Cardiac fibroblast (primary cell): ENCODE measurements around the gene CNIH3.

ENCODE experiments used
- DNase-seq, 2 donors: peaks; one replicate each; pipeline versions ENCODE4 v3.0.0 to v3.0.0-alpha.2; 2010; ENCODE audit warnings: low read depth in 2 of 2
- H3K4me3 ChIP-seq, 2 donors: replicated peaks in 1 of 2; 1 replicate in 1 of 2; 2 replicates in 1 of 2; pipeline ENCODE4 v1.5.1; 2011; ENCODE audit warnings: low read depth in 2 of 2, low read length in 2 of 2, mild to moderate bottlenecking in 2 of 2, moderate library complexity in 1 of 2
- TF ChIP-seq, protein P1 (sequence below): IDR thresholded peaks from one replicate; pipeline ENCODE4 v1.5.1; 2011; ENCODE audit warnings: low read depth, mild to moderate bottlenecking, low read length, inconsistent platforms

CNIH3 gene

GRCh38 chr1:224777180-224777579 is 161.1 kb downstream of the CNIH3 start:
- TF ChIP-seq, protein P1, sequence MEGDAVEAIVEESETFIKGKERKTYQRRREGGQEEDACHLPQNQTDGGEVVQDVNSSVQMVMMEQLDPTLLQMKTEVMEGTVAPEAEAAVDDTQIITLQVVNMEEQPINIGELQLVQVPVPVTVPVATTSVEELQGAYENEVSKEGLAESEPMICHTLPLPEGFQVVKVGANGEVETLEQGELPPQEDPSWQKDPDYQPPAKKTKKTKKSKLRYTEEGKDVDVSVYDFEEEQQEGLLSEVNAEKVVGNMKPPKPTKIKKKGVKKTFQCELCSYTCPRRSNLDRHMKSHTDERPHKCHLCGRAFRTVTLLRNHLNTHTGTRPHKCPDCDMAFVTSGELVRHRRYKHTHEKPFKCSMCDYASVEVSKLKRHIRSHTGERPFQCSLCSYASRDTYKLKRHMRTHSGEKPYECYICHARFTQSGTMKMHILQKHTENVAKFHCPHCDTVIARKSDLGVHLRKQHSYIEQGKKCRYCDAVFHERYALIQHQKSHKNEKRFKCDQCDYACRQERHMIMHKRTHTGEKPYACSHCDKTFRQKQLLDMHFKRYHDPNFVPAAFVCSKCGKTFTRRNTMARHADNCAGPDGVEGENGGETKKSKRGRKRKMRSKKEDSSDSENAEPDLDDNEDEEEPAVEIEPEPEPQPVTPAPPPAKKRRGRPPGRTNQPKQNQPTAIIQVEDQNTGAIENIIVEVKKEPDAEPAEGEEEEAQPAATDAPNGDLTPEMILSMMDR: no peak

GRCh38 chr1:224779536-224779935 is 163.4 kb downstream of the CNIH3 start:
- no peak for DNase-seq
- TF ChIP-seq, protein P1: no peak
- H3K4me3 ChIP-seq: no peak overlapping the region

More at GRCh38 chr1:224777180-224777579, 161.1 kb downstream of the CNIH3 start:
- no peak for DNase-seq
- H3K4me3 ChIP-seq: no peak overlapping the region

DNA sequence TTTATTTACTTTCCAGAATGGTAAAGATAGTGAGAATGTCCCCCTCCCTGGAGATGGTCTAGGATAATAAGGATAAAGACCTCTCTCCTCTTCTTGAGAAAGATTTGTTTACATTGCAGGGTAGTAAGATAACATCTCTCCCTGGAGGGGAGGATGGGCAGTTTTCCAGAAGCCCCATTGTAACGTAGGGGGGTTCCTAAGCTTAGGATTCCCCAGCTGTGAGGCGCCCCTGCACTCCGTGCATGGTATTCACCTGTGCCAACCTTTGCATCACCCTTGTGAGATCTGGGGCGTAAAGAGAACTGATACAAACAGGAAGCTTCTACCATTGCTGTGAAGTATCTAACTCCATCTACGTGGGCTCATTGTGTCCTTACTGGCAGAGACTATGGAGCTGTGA is 164.6 kb downstream of the CNIH3 start:
- no peak for DNase-seq

DNA sequence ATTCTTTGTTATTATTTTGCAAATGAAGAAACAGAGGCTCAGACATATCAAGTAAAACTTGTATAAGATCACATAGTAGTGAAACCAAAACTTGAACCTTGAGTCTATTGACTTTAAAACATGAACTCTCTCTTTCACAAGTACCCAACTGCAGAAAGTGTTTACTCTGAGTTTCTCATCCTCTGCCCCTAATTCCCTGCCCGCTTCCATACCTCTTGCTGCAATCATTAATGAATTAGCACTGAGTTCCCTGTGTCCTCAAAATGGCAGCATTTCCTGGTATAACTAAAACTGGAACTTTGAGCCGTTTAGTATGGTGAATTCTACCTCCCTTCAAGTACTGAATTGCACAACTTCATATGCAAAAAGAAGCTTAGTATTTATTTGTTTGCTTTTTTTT is 165.7 kb downstream of the CNIH3 start:
- no peak for DNase-seq
- TF ChIP-seq, protein P1: no peak
- H3K4me3 ChIP-seq: no peak overlapping the region

More for the DNA sequence above, 164.6 kb downstream of the CNIH3 start:
- H3K4me3 ChIP-seq: no peak overlapping the region
- TF ChIP-seq, protein P1: no peak

- no peak for DNase-seq
- no peak overlapping the region for H3K4me3 ChIP-seq
- TF ChIP-seq, protein P1: no peak
These were observed 166.3 kb downstream of the CNIH3 start for GRCh38 chr1:224782281-224783000.

- TF ChIP-seq, protein P1: no peak
- DNase-seq: peak in 1 of 2 donors; percentile 10
- no peak overlapping the region for H3K4me3 ChIP-seq
These were observed 167.0 kb downstream of the CNIH3 start for GRCh38 chr1:224783006-224783651.
